ENCODE results near the gene RCAN2. TPM values are rescaled to one million over a fixed set of nuclear protein-coding genes. Genes with fewer than 3 reads are reported as not detected.

The RCAN2 gene
- total and polyA plus RNA-seq, 10 donors = 2.4 to 15.7 (median 7.2) TPM

DNA sequence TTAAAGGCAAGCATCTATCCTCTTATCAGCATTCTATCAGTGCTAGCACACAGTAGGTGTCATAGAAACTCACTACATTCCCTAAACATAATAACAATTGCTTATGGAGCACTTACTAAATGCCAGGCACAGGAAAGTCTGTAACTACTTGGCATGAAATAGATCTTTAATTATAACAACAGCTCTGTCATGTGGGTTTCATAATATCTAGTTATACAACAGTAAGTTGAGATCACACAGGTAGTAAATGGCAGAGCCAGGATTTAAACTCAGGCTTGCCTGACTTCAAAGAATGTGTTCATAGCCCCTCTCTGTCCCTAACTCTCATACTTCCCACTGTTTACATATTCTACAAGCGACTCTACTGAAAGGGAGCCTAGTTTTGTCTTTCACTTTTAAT lies 254.5 kb downstream of the RCAN2 start:
- 73 to 94% (median 90%) methylated on average over 1 of the region's 1 CpG for WGBS, 5 donors
- Histone ChIP-seq H3K27ac (no peak overlapping the region), H3K4me1 (peaks cover 0 to 4% (median 0%) of the 10 kb centered on the region in 6 donors), H3K4me3 (no peak overlapping the region), H3K27me3 (replicated peaks in 1 of 7) (no peaks in the 10 kb centered on the region), H3K9me3 (no peaks in the 10 kb centered on the region), H3K36me3 (no peaks in the 10 kb centered on the region)
- DNase-seq = no peak
- intact Hi-C loops (cut with DNase I; ENCODE audit: low total_unique reads) = no loop called here
- TF ChIP-seq, protein P1, sequence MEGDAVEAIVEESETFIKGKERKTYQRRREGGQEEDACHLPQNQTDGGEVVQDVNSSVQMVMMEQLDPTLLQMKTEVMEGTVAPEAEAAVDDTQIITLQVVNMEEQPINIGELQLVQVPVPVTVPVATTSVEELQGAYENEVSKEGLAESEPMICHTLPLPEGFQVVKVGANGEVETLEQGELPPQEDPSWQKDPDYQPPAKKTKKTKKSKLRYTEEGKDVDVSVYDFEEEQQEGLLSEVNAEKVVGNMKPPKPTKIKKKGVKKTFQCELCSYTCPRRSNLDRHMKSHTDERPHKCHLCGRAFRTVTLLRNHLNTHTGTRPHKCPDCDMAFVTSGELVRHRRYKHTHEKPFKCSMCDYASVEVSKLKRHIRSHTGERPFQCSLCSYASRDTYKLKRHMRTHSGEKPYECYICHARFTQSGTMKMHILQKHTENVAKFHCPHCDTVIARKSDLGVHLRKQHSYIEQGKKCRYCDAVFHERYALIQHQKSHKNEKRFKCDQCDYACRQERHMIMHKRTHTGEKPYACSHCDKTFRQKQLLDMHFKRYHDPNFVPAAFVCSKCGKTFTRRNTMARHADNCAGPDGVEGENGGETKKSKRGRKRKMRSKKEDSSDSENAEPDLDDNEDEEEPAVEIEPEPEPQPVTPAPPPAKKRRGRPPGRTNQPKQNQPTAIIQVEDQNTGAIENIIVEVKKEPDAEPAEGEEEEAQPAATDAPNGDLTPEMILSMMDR (IDR thresholded peaks at IDR 0.05 in 8 of 11, conservative IDR thresholded peaks at IDR 0.05 in 3 of 11) = no peak
- TF ChIP-seq POLR2A (IDR thresholded peaks at IDR 0.05) (no peak), POLR2AphosphoS5 (IDR thresholded peaks at IDR 0.05) (no peak)

DNA sequence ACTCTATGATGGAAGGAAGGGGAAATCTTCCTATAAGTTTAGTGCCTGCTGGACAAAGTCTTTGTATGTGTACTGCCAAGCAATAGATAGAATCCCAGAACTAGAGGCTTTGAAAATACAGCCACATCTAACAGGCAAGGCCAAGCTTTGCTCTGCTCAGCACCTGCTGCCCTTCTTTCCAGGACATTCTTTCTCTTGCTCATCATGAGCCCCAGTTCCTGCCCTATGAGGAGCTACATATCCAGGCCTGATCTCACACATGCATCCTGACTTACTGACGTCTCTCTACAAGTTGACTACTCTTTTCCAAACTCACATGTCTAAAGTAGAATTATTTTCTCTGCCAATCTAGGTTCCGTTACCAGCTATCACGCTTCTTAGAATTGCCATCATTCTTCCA lies 256.0 kb downstream of the RCAN2 start:
- no peak for DNase-seq
- Histone ChIP-seq H3K36me3 (no peaks in the 10 kb centered on the region), H3K27me3 (replicated peaks in 1 of 7) (no peaks in the 10 kb centered on the region), H3K4me3 (no peak overlapping the region), H3K4me1 (no peaks in the 10 kb centered on the region), H3K27ac (no peak overlapping the region), H3K9me3 (peaks cover 0 to 9% (median 3%) of the 10 kb centered on the region in 8 donors)
- TF ChIP-seq POLR2AphosphoS5 (IDR thresholded peaks at IDR 0.05) = no peak
- TF ChIP-seq, protein P1 (IDR thresholded peaks at IDR 0.05 in 8 of 11, conservative IDR thresholded peaks at IDR 0.05 in 3 of 11) = no peak
- intact Hi-C loops (cut with DNase I; ENCODE audit: low total_unique reads) = no loop called here
- WGBS, 5 donors = 87 to 95% (median 92%) methylated on average over 3 of the region's 3 CpGs

DNA sequence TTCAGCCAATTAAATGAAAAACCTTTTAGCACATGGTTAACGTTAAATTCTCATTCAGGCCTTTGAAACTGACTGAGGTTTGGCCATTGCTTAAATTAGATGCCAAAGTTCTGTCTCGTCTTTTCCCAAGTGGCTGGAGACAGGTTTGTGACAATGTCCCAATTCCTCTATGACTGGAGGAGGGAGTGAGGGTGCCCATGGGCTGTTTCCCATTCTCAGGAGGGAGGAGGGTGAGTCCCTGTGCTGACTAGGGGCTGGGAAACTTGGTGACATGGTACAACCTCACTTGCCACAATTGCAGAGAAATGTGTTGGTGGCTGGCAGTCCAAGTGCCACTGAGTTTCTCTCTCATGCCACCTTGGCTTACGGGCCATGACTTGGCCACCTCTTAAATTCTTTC lies 256.5 kb downstream of the RCAN2 start:
- H3K27ac ChIP-seq = peak overlapping the region in 2 of 8 donors; percentile 25 to 40
- intact Hi-C loops (cut with DNase I; ENCODE audit: low total_unique reads) = no loop called here
- 85 to 97% (median 89%) methylated on average over 3 of the region's 3 CpGs for WGBS, 5 donors

DNA sequence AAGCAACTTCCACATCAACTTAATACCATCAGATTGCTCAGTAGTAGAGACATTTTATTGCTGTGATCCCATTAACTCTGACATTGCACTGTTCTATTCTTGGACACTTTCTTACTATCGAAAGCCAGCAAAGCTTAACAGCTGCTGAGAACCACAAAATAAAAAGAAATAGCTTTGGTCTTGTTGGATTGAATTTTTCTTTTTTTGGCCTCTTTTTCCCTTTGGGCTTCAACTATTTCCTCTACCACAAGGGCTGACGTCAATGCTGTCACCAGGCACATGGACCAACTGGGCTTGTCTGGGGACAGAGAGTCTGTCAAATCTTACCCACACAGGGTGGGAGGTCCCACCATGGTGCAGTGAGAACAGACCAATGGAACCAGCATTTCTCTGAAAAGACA lies 257.1 kb downstream of the RCAN2 start:
- no peaks in the 10 kb centered on the region for H3K36me3 ChIP-seq
- no peaks in the 10 kb centered on the region for H3K4me1 ChIP-seq
- peak overlapping the region in 2 of 8 donors; percentile 25 to 40 for H3K27ac ChIP-seq
- intact Hi-C loops (cut with DNase I; ENCODE audit: low total_unique reads) = no loop called here
- peaks cover 0 to 13% (median 4%) of the 10 kb centered on the region in 8 donors for H3K9me3 ChIP-seq
- WGBS, 5 donors = 60 to 78% (median 75%) methylated on average over 2 of the region's 2 CpGs
- no peak overlapping the region for H3K4me3 ChIP-seq
- no peak for TF ChIP-seq POLR2AphosphoS5 (IDR thresholded peaks at IDR 0.05)
- TF ChIP-seq, protein P1 (IDR thresholded peaks at IDR 0.05 in 8 of 11, conservative IDR thresholded peaks at IDR 0.05 in 3 of 11) = no peak
- no peak for TF ChIP-seq POLR2A (IDR thresholded peaks at IDR 0.05)
- DNase-seq = no peak
- no peaks in the 10 kb centered on the region for H3K27me3 ChIP-seq (replicated peaks in 1 of 7)

More for the DNA sequence above, 256.5 kb downstream of the RCAN2 start:
- H3K36me3 ChIP-seq = no peaks in the 10 kb centered on the region
- no peaks in the 10 kb centered on the region for H3K4me1 ChIP-seq
- H3K4me3 ChIP-seq = no peak overlapping the region
- H3K27me3 ChIP-seq (replicated peaks in 1 of 7) = no peaks in the 10 kb centered on the region
- no peak for DNase-seq
- TF ChIP-seq, protein P1 (IDR thresholded peaks at IDR 0.05 in 8 of 11, conservative IDR thresholded peaks at IDR 0.05 in 3 of 11) = no peak
- no peak for TF ChIP-seq POLR2AphosphoS5 (IDR thresholded peaks at IDR 0.05)
- TF ChIP-seq POLR2A (IDR thresholded peaks at IDR 0.05) = no peak
- H3K9me3 ChIP-seq = peaks cover 0 to 13% (median 4%) of the 10 kb centered on the region in 8 donors
